GM19463 (cell line): ENCODE results near the gene RPGRIP1.
"Not testable (repeated sequence)": the region's sequence is repeated elsewhere in the genome, so short reads cannot be mapped to it uniquely, and the experiment has no call there.

Experiments used
- ATAC-seq: cut with Tn5 transposase; IDR thresholded peaks from one replicate; pipeline ENCODE4 v1.9.1; 2021; ENCODE audit warnings: mild to moderate bottlenecking, moderate library complexity; ENCODE audit not compliant: unreplicated experiment

RPGRIP1 gene

DNA sequence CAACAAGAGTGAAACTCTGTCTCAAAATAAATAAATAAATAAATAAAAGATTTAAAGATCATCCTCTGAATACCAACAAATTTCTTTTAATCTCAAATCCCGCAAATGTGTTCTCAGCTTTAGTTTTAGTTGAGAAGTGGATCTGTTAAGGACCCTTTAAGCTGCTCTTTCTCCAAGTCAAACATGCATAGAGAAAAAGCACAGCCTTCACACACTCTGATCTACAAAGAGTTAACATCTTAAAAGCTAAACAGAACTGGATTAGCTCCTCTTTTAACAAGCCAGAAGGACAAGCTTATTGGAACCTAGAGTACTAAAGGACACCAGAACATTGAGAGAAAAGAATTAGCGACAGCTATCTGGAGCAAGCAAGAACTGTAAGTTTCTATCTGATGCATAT is at the start of gene RPGRIP1:
Gene RPGRIP1, plus strand, starts transcription at position 301 of the 400 bp plus-strand sequence. CDS start 7,894 bp downstream, outside the sequence.
- no peak for ATAC-seq

DNA sequence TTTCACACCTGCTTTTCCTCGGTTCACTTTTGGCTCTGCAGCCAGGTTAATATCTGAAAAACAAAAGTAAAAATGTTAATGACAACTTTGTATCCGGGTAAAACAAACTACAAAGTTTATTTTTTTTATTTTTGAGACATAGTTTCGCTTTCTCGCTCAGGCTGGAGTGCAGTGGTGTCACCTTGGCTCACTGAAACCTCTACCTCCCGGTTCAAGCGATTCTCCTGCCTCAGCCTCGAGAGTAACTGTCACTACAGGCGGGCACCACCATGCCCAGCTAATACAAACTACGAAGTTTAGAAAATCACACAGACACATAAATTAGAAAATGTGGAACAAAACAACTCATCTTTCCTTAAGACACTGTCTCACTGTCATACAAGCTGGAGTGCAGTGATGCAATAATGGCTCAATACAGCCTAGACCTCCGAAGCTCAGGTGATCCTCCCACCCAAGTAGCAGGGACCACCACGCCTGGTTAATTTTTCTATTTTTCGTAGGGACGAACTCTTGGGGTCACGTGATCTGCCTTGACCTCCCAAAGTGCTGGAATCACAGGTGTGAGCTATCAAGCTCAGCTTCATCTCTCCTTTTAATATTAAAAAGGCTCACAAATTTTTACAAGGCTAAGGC is 48.7 kb upstream of the RPGRIP1 start:
- no peak for ATAC-seq

DNA sequence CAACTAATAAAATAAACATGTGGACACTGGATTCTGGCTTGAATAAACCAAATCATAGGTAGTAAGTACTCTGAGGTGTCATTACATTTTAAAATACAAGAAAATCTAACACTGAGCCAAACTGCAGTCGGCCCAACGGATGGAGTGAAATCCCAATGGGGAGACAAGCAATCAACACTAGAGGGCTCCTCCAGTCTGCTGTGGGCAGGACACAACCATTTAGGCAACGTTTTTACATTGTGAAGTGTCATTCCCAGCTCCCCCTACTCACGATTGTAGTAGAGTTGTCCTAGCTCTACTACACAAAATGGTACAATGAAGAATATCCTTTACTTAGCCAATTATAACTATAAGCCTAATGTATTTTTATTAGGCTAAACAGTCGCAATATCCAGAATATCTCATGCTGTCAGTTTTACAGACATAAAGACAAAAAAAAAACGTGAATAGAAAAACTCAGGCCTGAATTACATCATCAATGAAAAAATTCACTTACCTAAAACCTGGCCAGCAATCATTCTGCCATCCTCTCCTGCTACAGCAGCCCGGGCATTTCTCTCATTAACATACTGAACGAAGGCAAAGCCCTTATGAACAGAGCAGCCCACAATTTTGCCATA is 46.3 kb upstream of the RPGRIP1 start:
- no peak for ATAC-seq

DNA sequence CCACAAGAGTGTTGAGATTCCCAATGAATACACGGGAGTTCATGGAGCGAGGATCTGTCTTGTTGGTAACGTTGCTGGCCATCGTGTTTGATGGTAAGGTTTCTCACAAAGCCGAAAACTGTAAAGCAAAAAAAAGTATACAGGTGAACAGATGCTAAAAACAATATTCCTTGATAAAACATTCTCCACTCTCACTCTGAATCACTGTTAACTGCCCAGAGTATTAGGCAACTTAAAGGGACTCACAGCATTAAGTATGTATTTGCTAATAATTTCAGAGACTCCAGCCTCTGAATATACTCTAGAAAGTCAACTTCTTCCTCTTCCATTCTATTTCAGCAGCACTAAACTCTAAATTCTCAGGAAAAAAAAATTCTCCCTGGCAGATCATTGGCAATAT is 45.8 kb upstream of the RPGRIP1 start:
- no peak for ATAC-seq

DNA sequence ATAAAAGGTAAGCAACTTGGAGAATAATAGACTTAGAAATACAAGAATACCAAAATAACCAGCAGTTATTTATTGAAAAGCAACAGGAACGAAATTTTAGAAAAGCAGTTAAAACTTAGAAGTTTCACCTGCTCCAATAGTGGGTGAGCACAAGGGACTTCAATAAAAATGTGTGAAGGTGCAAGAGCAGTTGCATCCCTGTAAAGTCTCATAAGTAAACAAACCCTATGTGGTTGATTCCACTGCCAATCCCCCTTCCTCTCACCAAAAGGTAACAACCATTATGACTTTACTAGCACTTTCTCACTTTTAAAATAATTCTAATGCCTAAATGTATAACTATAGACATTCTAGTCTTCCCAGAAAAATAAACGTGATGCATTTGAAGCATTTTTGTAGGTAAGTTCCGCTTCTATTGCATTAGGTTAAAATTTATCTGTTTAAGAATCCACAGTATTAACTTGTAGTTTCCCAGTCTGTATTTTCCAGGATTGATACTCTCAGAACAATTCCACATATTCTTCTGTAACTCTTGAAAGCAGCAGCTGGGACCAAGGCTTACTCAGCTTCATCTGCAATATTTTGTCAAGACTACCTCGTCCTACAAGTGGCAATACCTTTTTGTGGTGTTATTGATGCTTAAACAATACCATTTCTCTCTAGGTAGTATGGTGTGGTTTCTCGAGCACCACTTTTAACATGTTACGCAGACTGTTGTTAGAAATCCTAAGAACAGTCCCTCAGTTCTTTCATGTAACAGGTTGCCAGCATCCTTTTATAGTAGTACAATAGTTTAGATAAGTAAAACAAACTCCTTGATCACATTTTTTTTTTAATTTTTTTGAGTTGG is 42.7 kb upstream of the RPGRIP1 start:
- ATAC-seq: no peak

DNA sequence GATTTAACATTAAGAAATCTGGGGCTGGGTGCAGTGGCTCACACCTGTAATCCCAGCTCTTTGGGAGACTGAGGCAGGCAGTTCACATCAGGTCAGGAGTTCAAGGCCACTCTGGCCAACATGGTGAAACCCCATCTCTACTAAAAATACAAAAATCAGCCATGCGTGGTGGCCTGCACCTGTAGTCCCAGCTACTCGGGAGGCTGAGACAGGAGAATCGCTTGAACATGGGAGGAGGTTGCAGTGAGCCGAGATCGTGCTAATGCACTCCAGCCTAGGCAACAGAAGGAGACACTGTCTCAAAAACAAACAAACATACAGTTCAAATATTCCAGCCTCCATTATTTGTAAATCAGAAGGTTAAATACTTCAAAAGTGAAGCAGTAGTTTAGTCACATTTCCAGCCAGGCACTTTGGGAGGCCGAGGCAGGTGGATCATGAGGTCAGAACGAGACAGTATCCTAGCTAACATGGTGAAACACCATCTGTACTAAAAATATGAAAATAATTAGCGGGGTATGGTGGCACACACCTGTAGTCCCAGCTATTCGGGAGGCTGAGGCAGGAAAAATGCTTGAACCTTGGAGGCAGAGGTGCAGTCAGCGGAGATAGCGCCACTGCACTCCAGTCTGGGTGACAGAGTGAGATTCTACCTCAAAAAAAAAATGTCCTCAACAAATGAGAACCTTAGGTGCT is 40.9 kb upstream of the RPGRIP1 start:
- ATAC-seq: no peak

DNA sequence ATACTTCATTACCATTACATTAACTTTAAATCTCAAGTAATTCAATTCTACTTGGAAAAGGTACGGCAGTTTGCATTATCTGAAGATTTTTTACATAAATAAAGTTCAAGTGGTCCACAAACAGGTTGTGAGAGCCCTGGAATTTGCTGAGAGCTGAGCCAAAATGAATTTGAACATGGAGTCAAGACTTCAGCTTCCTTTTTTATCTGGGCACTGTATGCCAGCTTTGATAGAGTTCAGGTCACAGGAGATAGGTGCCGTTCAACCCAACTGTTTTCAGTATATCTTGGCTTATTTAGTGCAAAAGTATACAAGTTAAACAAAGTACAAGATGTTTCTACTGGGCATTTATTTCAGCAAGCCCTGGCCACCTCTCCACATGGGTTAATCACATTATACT is 39.5 kb upstream of the RPGRIP1 start:
- ATAC-seq: no peak

DNA sequence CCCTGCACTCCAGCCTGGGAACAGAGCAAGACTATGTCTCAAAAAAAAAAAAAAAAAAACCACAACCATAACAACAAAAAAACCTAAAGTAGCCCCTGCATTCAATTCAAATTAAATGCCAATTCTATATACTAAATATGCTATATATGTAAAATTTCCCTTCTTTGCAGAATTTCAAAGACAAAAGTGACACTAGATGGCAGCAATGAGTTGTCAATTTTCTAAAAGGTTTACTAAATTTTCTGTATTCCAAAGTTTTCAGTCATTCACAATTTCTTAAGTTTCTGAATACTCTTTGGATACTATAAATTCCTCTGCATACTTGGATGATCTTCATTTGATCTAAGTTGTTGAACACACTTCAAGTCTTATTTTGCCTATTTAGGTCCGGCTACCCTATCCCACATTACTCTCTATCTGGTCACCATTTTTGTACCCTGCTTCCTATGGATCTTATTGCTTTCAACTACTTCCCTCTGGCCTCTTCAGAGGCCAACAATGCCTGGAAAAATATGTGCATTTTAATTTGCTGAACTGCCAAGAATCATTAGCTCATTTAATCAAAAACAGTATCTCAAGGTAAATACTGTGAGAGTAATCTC is 38.6 kb upstream of the RPGRIP1 start:
- no peak for ATAC-seq

DNA sequence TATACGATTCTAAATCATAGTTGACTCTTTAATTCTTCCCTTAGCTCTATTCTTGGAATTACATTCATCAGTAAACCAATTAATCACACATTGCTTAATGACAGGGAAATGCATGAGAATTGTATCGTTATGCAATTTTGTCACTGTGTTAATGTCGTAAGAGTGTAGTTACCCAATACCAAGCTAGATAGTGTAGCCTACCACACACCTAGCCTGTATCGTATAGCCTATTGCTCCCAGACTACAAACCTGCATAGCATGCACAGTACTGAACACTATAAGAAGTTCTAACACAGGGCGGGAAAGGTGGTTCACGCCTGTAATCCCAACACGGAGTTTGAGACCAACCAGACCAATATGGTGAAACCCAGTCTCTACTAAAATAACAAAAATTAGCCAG is 35.3 kb upstream of the RPGRIP1 start:
- no peak for ATAC-seq

DNA sequence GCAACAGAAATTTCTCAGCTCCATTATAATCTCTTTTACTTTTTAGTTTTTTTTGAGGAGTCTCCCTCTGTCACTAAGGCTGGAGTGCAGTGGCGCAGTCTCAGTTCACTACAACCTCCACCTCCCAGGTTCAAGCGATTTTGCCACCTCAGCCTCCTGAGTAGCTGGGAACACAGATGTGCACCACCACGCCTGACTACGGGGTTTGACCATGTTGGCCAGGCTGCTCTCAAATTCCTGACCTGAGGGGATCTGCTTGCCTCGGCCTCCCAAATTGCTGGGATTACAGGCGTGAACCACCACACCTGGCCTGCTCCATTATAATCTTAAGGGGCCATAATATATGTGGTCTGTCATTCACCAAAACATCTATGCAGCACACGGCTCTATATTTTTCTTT is 34.1 kb upstream of the RPGRIP1 start:
- ATAC-seq: no peak

DNA sequence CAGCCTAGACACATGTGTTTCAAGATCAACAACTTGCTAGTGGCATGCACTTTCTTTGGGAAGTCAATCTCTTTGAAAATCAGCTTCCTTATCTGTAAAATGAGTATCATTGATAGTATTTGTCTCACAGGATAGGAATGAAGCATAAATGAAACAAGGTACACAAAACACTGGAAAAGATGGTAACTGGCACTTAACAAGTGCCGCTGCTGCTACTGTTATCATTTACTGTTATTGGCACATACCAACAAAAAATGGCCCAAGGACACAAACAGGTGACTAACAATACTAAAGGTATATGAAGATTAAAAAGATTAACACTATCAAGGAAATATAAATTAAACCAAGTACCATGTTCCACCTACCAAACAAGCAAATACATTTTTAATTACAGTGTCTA is 31.5 kb upstream of the RPGRIP1 start:
- no peak for ATAC-seq

DNA sequence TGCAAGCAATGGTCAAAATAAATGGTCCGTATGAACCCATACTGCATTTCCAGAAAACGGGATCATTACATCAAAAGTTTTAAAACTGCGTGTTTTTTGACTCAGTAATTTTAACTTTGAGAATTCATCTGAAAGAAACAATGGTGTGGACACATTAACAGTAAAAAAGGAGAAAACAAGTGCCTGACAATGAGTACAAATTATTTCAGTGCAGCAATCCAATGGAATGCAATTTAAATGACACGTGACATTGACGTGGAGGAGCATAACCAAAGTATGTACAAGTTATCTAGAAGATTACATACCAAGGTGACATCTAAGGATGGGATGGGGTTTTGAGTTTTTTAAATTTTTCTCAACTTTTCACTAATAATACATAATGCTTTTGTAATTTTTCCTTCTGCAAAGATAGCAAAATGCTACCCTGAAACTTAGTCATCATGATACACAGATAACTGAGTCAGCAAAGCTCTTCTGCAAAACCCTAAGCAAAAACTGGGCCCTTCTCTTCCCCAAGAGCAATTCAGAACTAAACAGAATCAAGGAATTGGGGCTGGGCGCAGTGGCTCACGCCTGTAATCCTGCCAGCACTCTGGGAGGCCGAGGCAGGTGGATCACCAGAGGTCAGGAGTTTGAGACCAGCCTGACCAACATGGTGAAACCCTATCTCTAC is 31.0 kb upstream of the RPGRIP1 start:
- ATAC-seq: no peak

DNA sequence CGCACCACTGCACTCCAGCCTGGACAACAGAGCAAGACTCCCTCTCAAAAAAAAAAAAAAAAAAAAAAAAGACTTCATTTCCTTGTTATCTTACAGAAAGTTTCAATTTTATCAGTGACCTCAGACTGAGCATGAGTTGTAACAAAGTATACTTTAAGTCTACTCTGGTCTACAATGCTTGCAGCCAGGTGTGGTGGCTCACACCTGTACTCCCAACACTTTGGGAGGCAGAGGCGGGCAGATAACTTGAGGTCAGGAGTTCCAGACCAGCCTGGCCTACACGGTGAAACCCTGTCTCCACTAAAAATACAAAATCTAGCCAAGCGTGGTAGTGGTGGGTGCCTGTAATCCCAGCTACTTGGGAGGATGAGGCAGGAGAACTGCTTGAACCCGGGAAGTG is 28.7 kb upstream of the RPGRIP1 start:
- ATAC-seq: no peak

DNA sequence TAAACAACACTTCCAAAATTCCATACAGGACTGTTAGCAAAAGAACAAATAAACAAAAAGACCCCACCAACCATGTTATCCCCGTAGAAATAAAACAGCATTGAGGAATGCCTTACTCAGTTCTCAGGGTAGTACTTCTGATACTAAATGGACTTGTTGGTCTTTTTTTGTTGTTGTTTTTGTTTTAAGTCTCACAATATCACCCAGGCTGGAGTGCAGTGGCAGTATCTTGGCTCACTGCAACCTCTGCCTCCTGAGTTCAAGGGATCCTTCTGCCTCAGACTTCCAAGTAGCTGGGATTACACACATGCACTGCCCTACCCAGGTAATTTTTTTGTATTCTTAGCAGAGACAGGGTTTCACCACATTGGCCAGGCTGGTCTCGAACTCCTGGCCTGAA is 27.7 kb upstream of the RPGRIP1 start:
- ATAC-seq: no peak

DNA sequence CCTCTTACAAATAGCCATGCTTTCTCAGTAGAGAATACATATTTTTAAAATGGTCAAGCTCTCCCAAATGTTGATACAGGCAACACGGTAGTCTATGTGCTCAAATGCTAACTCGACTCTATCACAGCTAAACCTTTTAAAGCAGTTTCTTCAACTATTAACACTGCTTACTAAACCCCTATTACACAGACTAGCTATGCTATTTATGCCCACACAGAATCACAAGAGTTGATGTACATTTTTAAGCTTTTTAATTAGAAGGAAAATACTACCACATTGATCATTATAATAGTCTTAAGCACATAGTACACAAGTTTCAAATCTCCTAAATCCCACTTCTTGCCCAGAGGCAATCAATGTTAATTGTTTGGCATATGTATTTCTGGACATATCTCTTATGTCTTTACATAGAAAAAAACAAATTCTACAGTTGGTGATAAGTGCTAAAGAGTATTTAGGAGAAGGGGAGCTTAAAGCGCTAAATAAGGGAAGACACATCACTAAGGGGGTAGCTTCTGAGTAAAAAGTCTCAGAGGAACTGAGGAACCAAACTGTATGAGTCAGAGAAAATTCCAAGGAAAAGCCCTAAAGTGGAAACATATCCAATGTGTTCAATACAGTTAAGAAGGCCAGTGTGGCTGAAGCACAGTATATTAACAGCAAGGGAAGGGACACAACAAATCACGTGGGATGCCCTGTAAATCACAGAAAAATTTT is 24.3 kb upstream of the RPGRIP1 start:
- no peak for ATAC-seq

DNA sequence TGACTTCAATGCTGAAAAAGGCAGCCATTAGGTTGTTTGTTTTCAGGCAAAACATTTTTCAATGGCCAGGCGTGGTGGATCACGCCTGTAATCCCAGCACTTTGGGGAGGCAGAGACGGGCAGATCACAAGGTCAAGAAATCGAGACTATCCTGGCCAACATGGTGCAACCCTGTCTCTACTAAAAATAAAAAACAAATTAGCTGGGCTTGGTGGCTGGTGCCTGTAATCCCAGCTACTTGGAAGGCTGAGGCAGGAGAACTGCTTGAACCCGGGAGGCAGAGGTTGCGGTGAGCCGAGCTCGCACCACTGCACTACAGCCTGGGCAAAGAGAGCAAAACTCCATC is 23.8 kb upstream of the RPGRIP1 start:
- ATAC-seq: not testable (repeated sequence)

DNA sequence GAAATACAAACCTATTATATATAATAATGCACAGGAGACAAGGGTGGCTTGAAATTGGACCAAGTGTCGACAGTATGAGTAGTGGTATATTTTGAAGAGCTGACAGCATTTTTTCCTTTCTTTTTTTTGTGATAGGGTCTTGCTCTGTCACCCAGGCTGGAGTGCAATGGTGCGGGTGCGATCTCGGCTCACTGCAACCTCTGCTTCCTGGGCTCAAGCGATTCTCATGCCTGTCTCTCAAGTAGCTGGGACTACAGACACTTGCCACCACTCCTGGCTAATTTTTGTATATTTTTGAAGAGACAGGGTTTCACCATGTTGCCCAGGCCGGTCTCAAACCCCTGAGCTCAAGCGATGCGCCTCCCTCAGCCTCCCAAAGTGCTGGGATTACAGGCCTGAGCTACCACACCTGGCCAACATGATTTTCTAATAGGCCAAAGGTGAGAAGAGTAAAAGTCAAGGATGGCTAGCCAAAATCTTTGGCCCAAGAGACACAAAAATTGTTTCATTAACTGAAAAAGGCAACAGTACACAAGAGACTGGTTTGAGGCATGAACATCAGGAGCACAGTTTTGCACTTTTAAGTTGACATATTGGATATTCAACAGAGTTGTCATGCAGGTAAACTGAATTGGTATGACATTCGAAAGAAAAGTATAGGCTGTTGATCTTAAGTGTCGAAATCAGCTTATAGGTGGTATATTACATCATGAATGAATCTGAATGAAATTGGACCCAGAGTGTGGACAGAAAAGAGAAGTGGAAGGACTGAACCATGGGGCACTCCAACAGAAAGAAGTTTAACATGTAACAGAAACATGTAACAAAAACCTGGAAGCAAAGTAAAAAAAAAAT is 23.1 kb upstream of the RPGRIP1 start:
- ATAC-seq: no peak

DNA sequence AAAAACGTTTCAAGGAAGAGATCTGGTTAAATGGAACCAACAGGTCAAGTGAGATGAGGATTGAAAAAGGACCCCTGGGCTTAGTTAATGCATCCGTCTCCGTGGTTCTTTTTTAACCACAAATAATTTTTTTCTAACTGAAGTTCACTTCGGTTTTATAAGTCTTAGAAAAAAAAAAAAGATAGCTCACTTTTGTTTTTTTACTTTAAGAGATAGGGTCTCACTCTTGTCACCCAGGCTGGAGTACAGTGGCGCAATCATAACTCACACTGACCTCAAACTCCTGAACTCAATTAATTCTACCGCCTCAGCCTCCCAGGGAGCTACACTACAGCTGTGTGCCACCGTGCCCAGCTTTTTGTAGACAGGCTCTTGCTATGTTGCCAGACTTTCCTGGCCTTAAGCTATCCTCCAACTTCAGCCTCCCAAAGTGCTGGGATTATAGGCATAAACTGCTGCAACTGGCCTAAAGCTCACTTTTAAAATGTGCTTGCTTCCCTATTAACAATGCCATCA is 22.4 kb upstream of the RPGRIP1 start:
- no peak for ATAC-seq
